Adrenal gland (tissue), 12 donors: Measurements from ENCODE around the gene B3GNT2. TPM values are rescaled to one million over a fixed set of nuclear protein-coding genes. Genes with fewer than 3 reads are reported as not detected.

ENCODE experiments used
- DNase-seq, 7 donors: peaks; one replicate each; pipeline ENCODE4 v3.0.0-alpha.2; 2019 to 2020
- H3K27ac ChIP-seq, 5 donors: fragments of 200-600 bp; sonication (generic) in 4 of 5; 1 replicate in 3 of 5; 2 replicates in 2 of 5; pipeline versions ENCODE4 v1.5.1 to v1.8.0; 2016 to 2020; ENCODE audit warnings: mild to moderate bottlenecking in 1 of 5
- H3K27me3 ChIP-seq: fragments of 200-600 bp; 2 replicates; pipeline ENCODE4 v1.8.0; 2021
- H3K36me3 ChIP-seq, 2 donors: fragments of 200-600 bp; replicated peaks in 1 of 2; 1 replicate in 1 of 2; 2 replicates in 1 of 2; pipeline versions ENCODE4 v1.5.1 to v1.8.0; 2018 to 2022
- H3K4me1 ChIP-seq, 2 donors: fragments of 200-600 bp; replicated peaks in 1 of 2; 1 replicate in 1 of 2; 2 replicates in 1 of 2; pipeline versions ENCODE4 v1.5.1 to v1.8.0; 2018 to 2021
- H3K4me3 ChIP-seq, 4 donors: fragments of 200-600 bp; sonication (generic) in 3 of 4; one replicate each; pipeline ENCODE4 v1.5.1; 2016 to 2018
- H3K9me3 ChIP-seq, 3 donors: fragments of 200-600 bp; sonication (generic) in 1 of 3; replicated peaks in 1 of 3; 1 replicate in 2 of 3; 2 replicates in 1 of 3; pipeline versions ENCODE4 v1.5.1 to v1.8.0; 2016 to 2021
- POLR2A ChIP-seq, 2 donors: fragments of 450-650 bp; IDR thresholded peaks; one replicate each; pipeline ENCODE4 v1.6.1; 2017; ENCODE audit warnings: antibody characterized with exemption in 2 of 2, mild to moderate bottlenecking in 2 of 2, moderate library complexity in 1 of 2
- WGBS, 4 donors: extraction: QIAGEN DNeasy Blood & Tissue Kit in 2 of 4; methylation state at CpG; one replicate each; pipeline versions ENCODE4 v1.1.5 to v1.1.7; 2013 to 2017; 5-methylcytosine and 5-hydroxymethylcytosine counted together
- intact Hi-C, 2 donors: fragments of 100-400 bp; cut with DNase I; formaldehyde crosslinking; loops; one replicate each; pipeline versions ENCODE4 v1.14.1 to v1.15.0; 2022 to 2023
- polyA plus RNA-seq, 3 donors: library from polyadenylated mRNA; stranded (reverse); fragments of 200-250 nt in 2 of 3; fragments of 350-450 nt in 1 of 3; fragmentation: Illumina TruSeq in 1 of 3; extraction: RNeasy Lipid Tissue Mini Kit (QIAGEN cat#74804) in 1 of 3; gene quantifications; one replicate each; pipeline ENCODE4 v1.2.3, GENCODE V29; 2013 to 2014
- total RNA-seq, 9 donors: library from RNA; depleted of rRNA in 4 of 9; stranded (reverse); fragments of >200 nt in 4 of 9; fragments of 120-200 nt in 1 of 9; fragmentation: NEBNext Ultra II Directional in 1 of 9; extraction: Animal tissue kit (Norgen Biotek cat#: 25700) in 1 of 9; gene quantifications; one replicate each; pipeline versions ENCODE4 v1.1.0 to v1.2.4, GENCODE V29; 2013 to 2023
- TF ChIP-seq, protein P1 (sequence below), 6 experiments: fragments of 450-650 bp in 4 of 6; fragments of 200-600 bp in 2 of 6; sonication (generic) in 1 of 6; IDR thresholded peaks; 1 replicate in 5 of 6; 2 replicates in 1 of 6; pipeline versions ENCODE4 v1.5.1 to v1.8.0; 2016 to 2021; ENCODE audit warnings: antibody characterized with exemption in 6 of 6, mild to moderate bottlenecking in 2 of 6, moderate library complexity in 1 of 6
- donor health status: healthy with polysubstance abuse.
- donor health status: Bipolar disorder and iron deficiency.
- donor health status: DM: yes; HTN: yes; CAD: no.
- donor health status: DM: no; HTN: no; CAD: no.
- donor health status: DM: no; HTN: no; CAD: no.
- donor health status: DM: yes; HTN: yes; CAD: no.

B3GNT2 gene
- total and polyA plus RNA-seq, 12 donors: 7.1 to 40.0 (median 18.4) TPM

- intact Hi-C loops: no loop called here
- Histone ChIP-seq H3K27me3 (no peaks in the 10 kb centered on the region), H3K27ac (no peak overlapping the region), H3K4me3 (no peak overlapping the region), H3K9me3 (no peaks in the 10 kb centered on the region), H3K4me1 (peaks cover 0 to 5% of the 10 kb centered on the region in 2 donors), H3K36me3 (no peaks in the 10 kb centered on the region)
- DNase-seq: peak in 4 of 7 donors; percentile 25 to 68 (median 35)
- TF ChIP-seq, protein P1, sequence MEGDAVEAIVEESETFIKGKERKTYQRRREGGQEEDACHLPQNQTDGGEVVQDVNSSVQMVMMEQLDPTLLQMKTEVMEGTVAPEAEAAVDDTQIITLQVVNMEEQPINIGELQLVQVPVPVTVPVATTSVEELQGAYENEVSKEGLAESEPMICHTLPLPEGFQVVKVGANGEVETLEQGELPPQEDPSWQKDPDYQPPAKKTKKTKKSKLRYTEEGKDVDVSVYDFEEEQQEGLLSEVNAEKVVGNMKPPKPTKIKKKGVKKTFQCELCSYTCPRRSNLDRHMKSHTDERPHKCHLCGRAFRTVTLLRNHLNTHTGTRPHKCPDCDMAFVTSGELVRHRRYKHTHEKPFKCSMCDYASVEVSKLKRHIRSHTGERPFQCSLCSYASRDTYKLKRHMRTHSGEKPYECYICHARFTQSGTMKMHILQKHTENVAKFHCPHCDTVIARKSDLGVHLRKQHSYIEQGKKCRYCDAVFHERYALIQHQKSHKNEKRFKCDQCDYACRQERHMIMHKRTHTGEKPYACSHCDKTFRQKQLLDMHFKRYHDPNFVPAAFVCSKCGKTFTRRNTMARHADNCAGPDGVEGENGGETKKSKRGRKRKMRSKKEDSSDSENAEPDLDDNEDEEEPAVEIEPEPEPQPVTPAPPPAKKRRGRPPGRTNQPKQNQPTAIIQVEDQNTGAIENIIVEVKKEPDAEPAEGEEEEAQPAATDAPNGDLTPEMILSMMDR (IDR thresholded peaks at IDR 0.05): no peak
- 70 to 81% (median 73%) methylated on average over 5 of the region's 5 CpGs for WGBS, 4 donors
These were observed 17.1 kb upstream of the B3GNT2 start for GRCh38 chr2:62178741-62179271.

DNA sequence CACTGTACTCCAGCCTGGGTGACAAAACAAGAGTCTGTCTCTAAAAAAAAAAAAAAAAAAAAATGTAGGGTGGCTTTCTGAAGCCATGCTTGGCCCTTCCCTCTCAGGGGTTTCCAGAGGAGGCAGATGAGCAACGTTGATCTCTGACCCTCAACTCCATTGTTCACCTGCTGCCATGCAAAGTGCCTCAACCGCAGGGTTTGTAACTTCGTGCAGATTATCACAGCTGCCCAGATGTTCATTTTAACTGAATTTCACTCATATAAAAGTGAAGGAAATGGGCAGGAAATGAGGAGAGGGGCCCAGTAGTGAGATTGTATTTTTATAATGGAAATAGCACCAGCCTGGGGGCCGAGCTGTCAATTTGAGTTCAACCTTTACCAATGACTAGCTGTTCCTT is 14.9 kb upstream of the B3GNT2 start:
- TF ChIP-seq POLR2A (IDR thresholded peaks at IDR 0.05): no peak
- TF ChIP-seq, protein P1 (IDR thresholded peaks at IDR 0.05): no peak
- no peak overlapping the region for H3K27ac ChIP-seq
- intact Hi-C loops: no loop called here

DNA sequence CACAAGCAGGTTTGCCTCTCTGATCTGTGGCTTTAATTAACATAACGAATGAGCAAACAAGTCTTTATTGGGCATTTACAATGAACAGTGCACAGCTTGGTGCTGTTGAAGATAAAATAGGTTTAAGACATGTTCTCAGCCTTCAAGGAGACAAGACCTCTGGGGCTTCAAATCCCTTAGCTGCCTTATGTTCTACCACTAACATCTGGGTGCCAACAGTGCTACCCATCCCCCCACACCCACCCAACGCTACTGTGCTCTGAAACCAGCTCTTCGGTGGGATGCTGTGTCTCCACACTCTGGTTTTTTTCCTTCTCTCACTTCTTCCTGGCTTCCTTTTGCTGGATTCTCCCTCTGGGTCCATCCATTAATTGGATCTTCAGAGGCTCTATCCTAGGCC is 14.1 kb upstream of the B3GNT2 start:
- 81 to 92% (median 83%) methylated on average over 3 of the region's 3 CpGs for WGBS, 4 donors
- intact Hi-C loops: no loop called here
- no peak for TF ChIP-seq POLR2A (IDR thresholded peaks at IDR 0.05)
- TF ChIP-seq, protein P1 (IDR thresholded peaks at IDR 0.05): no peak

More for the DNA sequence above, 14.9 kb upstream of the B3GNT2 start:
- no peak overlapping the region for H3K4me3 ChIP-seq
- no peaks in the 10 kb centered on the region for H3K9me3 ChIP-seq
- WGBS, 4 donors: 68 to 85% (median 77%) methylated on average over 4 of the region's 4 CpGs
- no peaks in the 10 kb centered on the region for H3K27me3 ChIP-seq
- H3K36me3 ChIP-seq: no peaks in the 10 kb centered on the region
- H3K4me1 ChIP-seq: peaks cover 0 to 5% of the 10 kb centered on the region in 2 donors
- DNase-seq: peak in 1 of 7 donors; percentile 18

GRCh38 chr2:62184512-62185230 is 11.2 kb upstream of the B3GNT2 start:
- no peak for DNase-seq
- intact Hi-C loops: no loop called here
- no peak for TF ChIP-seq POLR2A (IDR thresholded peaks at IDR 0.05)
- TF ChIP-seq, protein P1 (IDR thresholded peaks at IDR 0.05): no peak
- Histone ChIP-seq H3K9me3 (no peaks in the 10 kb centered on the region), H3K4me3 (no peak overlapping the region), H3K36me3 (no peaks in the 10 kb centered on the region), H3K4me1 (peaks cover 0 to 5% of the 10 kb centered on the region in 2 donors), H3K27me3 (no peaks in the 10 kb centered on the region), H3K27ac (no peak overlapping the region)
- 83 to 88% (median 85%) methylated on average over 3 of the region's 3 CpGs for WGBS, 4 donors

More for the DNA sequence above, 14.1 kb upstream of the B3GNT2 start:
- no peak overlapping the region for H3K4me3 ChIP-seq
- no peak overlapping the region for H3K27ac ChIP-seq
- peak in 1 of 7 donors; percentile 31 for DNase-seq
- no peaks in the 10 kb centered on the region for H3K4me1 ChIP-seq
- no peaks in the 10 kb centered on the region for H3K36me3 ChIP-seq
- no peaks in the 10 kb centered on the region for H3K9me3 ChIP-seq
- H3K27me3 ChIP-seq: no peaks in the 10 kb centered on the region
